ENCODE measurements around the gene KIAA0040.

GRCh38 chr1:175129182-175129581 is 63.4 kb downstream of the KIAA0040 start:
- no peak for TF ChIP-seq CTCF (IDR thresholded peaks at IDR 0.05)
- TF ChIP-seq POLR2AphosphoS5 (IDR thresholded peaks at IDR 0.05), result no peak
- TF ChIP-seq EP300 (IDR thresholded peaks at IDR 0.05), result no peak
